H9 (cell line): ENCODE measurements around the gene BTNL8. TPM values are rescaled to one million over a fixed set of nuclear protein-coding genes. Genes with fewer than 3 reads are reported as not detected.

ENCODE experiments used
- DNase-seq: peaks from one replicate; pipeline ENCODE4 v3.0.0-alpha.2; 2017
- H2AFZ ChIP-seq: one replicate; pipeline ENCODE4 v1.6.1; 2013; ENCODE audit warnings: mild to moderate bottlenecking, low read length, control low read depth, moderate library complexity
- H2AK5ac ChIP-seq: 2 replicates; pipeline ENCODE4 v1.6.1; 2013; ENCODE audit warnings: low read length, control low read depth, mixed read lengths; ENCODE audit not compliant: insufficient read length
- H2BK120ac ChIP-seq: one replicate; pipeline ENCODE4 v1.6.1; 2013; ENCODE audit warnings: low read depth, mild to moderate bottlenecking, low read length, control low read depth, inconsistent platforms; ENCODE audit not compliant: poor library complexity, severe bottlenecking
- H2BK12ac ChIP-seq: 2 replicates; pipeline ENCODE4 v1.6.1; 2013; ENCODE audit warnings: low read length, control low read depth, mixed read lengths, low read depth; ENCODE audit not compliant: insufficient read length
- H2BK15ac ChIP-seq: 2 replicates; pipeline ENCODE4 v1.6.1; 2013; ENCODE audit warnings: low read depth, low read length, control low read depth
- H2BK20ac ChIP-seq: one replicate; pipeline ENCODE4 v1.6.1; 2013; ENCODE audit warnings: low read depth, mild to moderate bottlenecking, low read length, control low read depth, inconsistent platforms; ENCODE audit not compliant: poor library complexity, severe bottlenecking
- H2BK5ac ChIP-seq: 2 replicates; pipeline ENCODE4 v1.6.1; 2013; ENCODE audit warnings: low read length, control low read depth, mixed read lengths; ENCODE audit not compliant: insufficient read length
- H3K14ac ChIP-seq: 2 replicates; pipeline ENCODE4 v1.6.1; 2013; ENCODE audit warnings: low read length, control low read depth; ENCODE audit not compliant: insufficient read depth
- H3K18ac ChIP-seq: 2 replicates; pipeline ENCODE4 v1.6.1; 2013; ENCODE audit warnings: low read depth, mild to moderate bottlenecking, mixed read lengths, low read length, control low read depth; ENCODE audit not compliant: insufficient read length
- H3K23ac ChIP-seq: 2 replicates; pipeline ENCODE4 v1.6.1; 2013; ENCODE audit warnings: low read length, control low read depth, mixed read lengths, low read depth; ENCODE audit not compliant: insufficient read length
- H3K23me2 ChIP-seq: 2 replicates; pipeline ENCODE4 v1.6.1; 2013; ENCODE audit warnings: low read depth, mild to moderate bottlenecking, mixed read lengths, low read length, control low read depth; ENCODE audit not compliant: insufficient read length, poor library complexity, severe bottlenecking
- H3K27ac ChIP-seq: 2 replicates; pipeline ENCODE4 v1.5.1; 2013; ENCODE audit warnings: low read length, control low read depth, mixed read lengths, low read depth; ENCODE audit not compliant: insufficient read length
- H3K27me3 ChIP-seq: 2 replicates; pipeline ENCODE4 v1.6.1; 2013; ENCODE audit warnings: low read length, control low read depth, inconsistent platforms; ENCODE audit not compliant: insufficient read depth
- H3K4ac ChIP-seq: 2 replicates; pipeline ENCODE4 v1.6.1; 2013; ENCODE audit warnings: low read depth, mild to moderate bottlenecking, control low read depth, inconsistent platforms, low read length, moderate library complexity
- H3K4me1 ChIP-seq: 2 replicates; pipeline ENCODE4 v1.6.1; 2013; ENCODE audit warnings: low read length, control low read depth, inconsistent platforms; ENCODE audit not compliant: insufficient read depth
- H3K4me2 ChIP-seq: 2 replicates; pipeline ENCODE4 v1.6.1; 2013; ENCODE audit warnings: low read length, control low read depth, mixed read lengths; ENCODE audit not compliant: insufficient read length, insufficient read depth
- H3K56ac ChIP-seq: 2 replicates; pipeline ENCODE4 v1.6.1; 2013; ENCODE audit warnings: low read depth, mild to moderate bottlenecking, mixed read lengths, low read length, control low read depth; ENCODE audit not compliant: insufficient read length
- H3K79me1 ChIP-seq: 2 replicates; pipeline ENCODE4 v1.6.1; 2013; ENCODE audit warnings: low read depth, mild to moderate bottlenecking, moderate library complexity, low read length, control low read depth, inconsistent platforms; ENCODE audit not compliant: insufficient read depth, poor library complexity, severe bottlenecking
- H3K79me2 ChIP-seq: 2 replicates; pipeline ENCODE4 v1.6.1; 2013; ENCODE audit warnings: low read length, control low read depth, inconsistent platforms; ENCODE audit not compliant: insufficient read depth
- H3K9ac ChIP-seq: 2 replicates; pipeline ENCODE4 v1.6.1; 2013; ENCODE audit warnings: low read length, control low read depth, mixed read lengths; ENCODE audit not compliant: insufficient read length; ENCODE audit errors: extremely low read depth
- H3K9me3 ChIP-seq: one replicate; pipeline ENCODE4 v1.6.1; 2013; ENCODE audit warnings: low read depth, low read length, inconsistent platforms; ENCODE audit not compliant: control insufficient read depth
- H3T11ph ChIP-seq: one replicate; pipeline ENCODE4 v1.6.1; 2013; ENCODE audit warnings: mild to moderate bottlenecking, low read length, control low read depth, inconsistent platforms
- H4K20me1 ChIP-seq: one replicate; pipeline ENCODE4 v1.6.1; 2013; ENCODE audit not compliant: control insufficient read depth, insufficient read length, insufficient read depth
- H4K5ac ChIP-seq: 2 replicates; pipeline ENCODE4 v1.6.1; 2013; ENCODE audit warnings: low read depth, mild to moderate bottlenecking, mixed read lengths, low read length, control low read depth; ENCODE audit not compliant: insufficient read length
- H4K8ac ChIP-seq: replicated peaks from 2 replicates; pipeline ENCODE4 v1.6.1; 2013; ENCODE audit warnings: low read length, control low read depth, mixed read lengths, low read depth; ENCODE audit not compliant: insufficient read length
- H4K91ac ChIP-seq: 2 replicates; pipeline ENCODE4 v1.6.1; 2013; ENCODE audit warnings: low read depth, mild to moderate bottlenecking, moderate library complexity, mixed read lengths, low read length, control low read depth; ENCODE audit not compliant: insufficient read length
- H3K27ac Mint-ChIP-seq, 3 experiments: 2 replicates in 2 of 3; 3 replicates in 1 of 3; pipeline ENCODE4 v1.8.0; 2020 to 2021; ENCODE audit warnings: mixed read lengths in 3 of 3, mild to moderate bottlenecking in 1 of 3, moderate library complexity in 1 of 3
- H3K27me3 Mint-ChIP-seq: 2 replicates; pipeline ENCODE4 v1.8.0; 2021; ENCODE audit warnings: low read depth, mild to moderate bottlenecking, moderate library complexity, mixed read lengths
- H3K36me3 Mint-ChIP-seq, 3 experiments: 2 replicates in 2 of 3; 3 replicates in 1 of 3; pipeline ENCODE4 v1.8.0; 2020 to 2021; ENCODE audit warnings: low read depth in 3 of 3, mixed read lengths in 3 of 3; ENCODE audit not compliant: insufficient read depth in 1 of 3
- H3K4me1 Mint-ChIP-seq, 2 experiments: 2 replicates each; pipeline ENCODE4 v1.8.0; 2020; ENCODE audit warnings: mixed read lengths in 2 of 2
- H3K4me3 Mint-ChIP-seq, 2 experiments: 2 replicates in 1 of 2; 3 replicates in 1 of 2; pipeline ENCODE4 v1.8.0; 2020 to 2021; ENCODE audit warnings: mild to moderate bottlenecking in 2 of 2, mixed read lengths in 2 of 2, moderate library complexity in 1 of 2
- H3K9me3 Mint-ChIP-seq, 2 experiments: 2 replicates in 1 of 2; 3 replicates in 1 of 2; pipeline ENCODE4 v1.8.0; 2020; ENCODE audit warnings: mild to moderate bottlenecking in 2 of 2, mixed read lengths in 2 of 2, moderate library complexity in 1 of 2
- CTCF ChIP-seq: fragments of 200-600 bp; sonication (generic); conservative IDR thresholded peaks from 3 replicates; pipeline ENCODE4 v1.8.0; 2021; ENCODE audit warnings: antibody characterized with exemption, mild to moderate bottlenecking
- WGBS: extraction: QIAGEN DNeasy Blood & Tissue Kit; methylation state at CpG from one replicate; pipeline ENCODE4 v1.1.7; 2013; ENCODE audit warnings: missing lambda C conversion rate, low lambda C conversion rate, mixed read lengths; ENCODE audit not compliant: insufficient read length; ENCODE audit errors: extremely low coverage; 5-methylcytosine and 5-hydroxymethylcytosine counted together
- total RNA-seq: library from RNA; stranded (reverse); gene quantifications from 2 replicates; pipeline ENCODE4 v1.2.1, GENCODE V29; 2021

The BTNL8 gene
- total RNA-seq, 1 experiment from 2014 or later: 0.13 TPM

GRCh38 chr5:180901319-180902009, 2.5 kb downstream of the BTNL8 start:
- no peak for DNase-seq

More at GRCh38 chr5:180901319-180902009, 2.5 kb downstream of the BTNL8 start:
- no peaks in the 10 kb centered on the region for H3K4me1 ChIP-seq
- H4K8ac ChIP-seq: no peak overlapping the region
- H3K14ac ChIP-seq: no peak overlapping the region
- no peak overlapping the region for H2BK120ac ChIP-seq
- peaks cover 0 to 20% of the 10 kb centered on the region in 2 experiments; a peak in 1 of 5 replicates for H3K9me3 Mint-ChIP-seq
- H2BK12ac ChIP-seq: no peak overlapping the region
- H3K36me3 Mint-ChIP-seq: peaks cover 0 to 2% (median 0%) of the 10 kb centered on the region in 3 experiments; a peak in 1 of 7 replicates
- H3K4ac ChIP-seq: no peak overlapping the region
- no peaks in the 10 kb centered on the region for H3K79me1 ChIP-seq
- TF ChIP-seq CTCF: no peak
- H3K4me1 Mint-ChIP-seq: no peaks in the 10 kb centered on the region
- H3K23ac ChIP-seq: no peak overlapping the region
- no peak overlapping the region for H3K18ac ChIP-seq
- no CpG with 5 or more reads among the region's 7 CpGs for WGBS
- H3K4me2 ChIP-seq: no peak overlapping the region
- H3K23me2 ChIP-seq: no peaks in the 10 kb centered on the region
- H2AK5ac ChIP-seq: no peak overlapping the region
- no peak overlapping the region for H4K91ac ChIP-seq
- H3K27ac ChIP-seq: no peak overlapping the region
- H2BK5ac ChIP-seq: no peak overlapping the region
- H2AFZ ChIP-seq: no peak overlapping the region
- no peak overlapping the region for H3K4me3 Mint-ChIP-seq
- no peaks in the 10 kb centered on the region for H3K27me3 ChIP-seq
- no peak overlapping the region for H4K5ac ChIP-seq
- H3K79me2 ChIP-seq: no peaks in the 10 kb centered on the region
- no peak overlapping the region for H3K27ac Mint-ChIP-seq
- peaks cover 7% of the 10 kb centered on the region for H3K27me3 Mint-ChIP-seq
- no peak overlapping the region for H3K56ac ChIP-seq
- H3K9ac ChIP-seq: no peak overlapping the region
- no peak overlapping the region for H2BK15ac ChIP-seq
- no peaks in the 10 kb centered on the region for H4K20me1 ChIP-seq
- H3T11ph ChIP-seq: no peak overlapping the region
- H2BK20ac ChIP-seq: no peak overlapping the region
- H3K9me3 ChIP-seq: no peaks in the 10 kb centered on the region
